ENCODE results near the gene AGER. TPM values are rescaled to one million over a fixed set of nuclear protein-coding genes. Genes with fewer than 3 reads are reported as not detected.
"Not testable (repeated sequence)": the region's sequence is repeated elsewhere in the genome, so short reads cannot be mapped to it uniquely, and the experiment has no call there.

The AGER gene
- polyA plus RNA-seq, 3 donors, result 8.6 to 15.8 (median 10.8) TPM

GRCh38 chr6:32200711-32201475 is 16.8 kb upstream of the AGER start:
- DNase-seq (ENCODE audit: low read depth in 3 of 3, low spot score in 2 of 3), result no peak

GRCh38 chr6:32198866-32199265 is 14.8 kb upstream of the AGER start:
- DNase-seq (ENCODE audit: low read depth in 3 of 3, low spot score in 2 of 3), result no peak

GRCh38 chr6:32198345-32198696 is 14.3 kb upstream of the AGER start:
- no peak for DNase-seq (ENCODE audit: low read depth in 3 of 3, low spot score in 2 of 3)

- no peak for DNase-seq (ENCODE audit: low read depth in 3 of 3, low spot score in 2 of 3)
Observed at GRCh38 chr6:32196682-32197616, 12.9 kb upstream of the AGER start.

GRCh38 chr6:32195902-32196681 is 12.0 kb upstream of the AGER start:
- peak in 2 of 3 donors; percentile 85 to 87 for DNase-seq (ENCODE audit: low read depth in 3 of 3, low spot score in 2 of 3)

GRCh38 chr6:32195652-32195901 is 11.5 kb upstream of the AGER start:
- peak; percentile 98 to 99 (median 99) for DNase-seq (ENCODE audit: low read depth in 3 of 3, low spot score in 2 of 3)

- no peak for DNase-seq (ENCODE audit: low read depth in 3 of 3, low spot score in 2 of 3)
Observed at GRCh38 chr6:32194825-32195651, 11.0 kb upstream of the AGER start.

- no peak for DNase-seq (ENCODE audit: low read depth in 3 of 3, low spot score in 2 of 3)
Observed at GRCh38 chr6:32194388-32194787, 10.3 kb upstream of the AGER start.

GRCh38 chr6:32193096-32193495 is 9.0 kb upstream of the AGER start:
- DNase-seq (ENCODE audit: low read depth in 3 of 3, low spot score in 2 of 3), result not testable (repeated sequence)

- DNase-seq (ENCODE audit: low read depth in 3 of 3, low spot score in 2 of 3), result no peak
Observed at GRCh38 chr6:32192608-32193039, 8.6 kb upstream of the AGER start, which contains the start of gene GPSM3. TSS of gene GPSM3 (minus strand) at chr6:32192643. CDS start at chr6:32192513, 130 bp downstream.

GRCh38 chr6:32191696-32192607 is 7.9 kb upstream of the AGER start:
- DNase-seq (ENCODE audit: low read depth in 3 of 3, low spot score in 2 of 3), result no peak

GRCh38 chr6:32190911-32191677 is 7.0 kb upstream of the AGER start:
- no peak for DNase-seq (ENCODE audit: low read depth in 3 of 3, low spot score in 2 of 3)

- peak in 2 of 3 donors; percentile 86 to 88 for DNase-seq (ENCODE audit: low read depth in 3 of 3, low spot score in 2 of 3)
Observed at GRCh38 chr6:32190054-32190851, 6.2 kb upstream of the AGER start, which contains the start of gene PBX2. TSS of gene PBX2 (minus strand) at chr6:32190202. CDS start at chr6:32189915, 287 bp downstream.

GRCh38 chr6:32189742-32190053 is 5.6 kb upstream of the AGER start:
- DNase-seq (ENCODE audit: low read depth in 3 of 3, low spot score in 2 of 3), result no peak

GRCh38 chr6:32189069-32189741 is 5.2 kb upstream of the AGER start:
- no peak for DNase-seq (ENCODE audit: low read depth in 3 of 3, low spot score in 2 of 3)

GRCh38 chr6:32188381-32189068 is 4.5 kb upstream of the AGER start:
- DNase-seq (ENCODE audit: low read depth in 3 of 3, low spot score in 2 of 3), result no peak

Data from right renal cortex interstitium (tissue), 3 donors.